Stimulated activated CD4-positive, alpha-beta T cell treated with anti-CD3 and anti-CD28 coated beads, Interleukin-1b, Interleukin-23, amount 100 ng/mL, for 1 hour (primary cell): ENCODE results near the gene JAKMIP3.

ENCODE experiments used
- DNase-seq, 2 donors: peaks; one replicate each; pipeline ENCODE4 v3.0.0-alpha.2; 2020; ENCODE audit warnings: low read depth in 2 of 2

Gene JAKMIP3

GRCh38 chr10:132098539-132099388, 33.0 kb downstream of the JAKMIP3 start:
- no peak for DNase-seq

GRCh38 chr10:132099389-132100090, 33.8 kb downstream of the JAKMIP3 start:
- DNase-seq: no peak

- no peak for DNase-seq
These were observed 34.3 kb downstream of the JAKMIP3 start for GRCh38 chr10:132100091-132100481.

GRCh38 chr10:132100556-132101349, 35.0 kb downstream of the JAKMIP3 start:
- no peak for DNase-seq

GRCh38 chr10:132101529-132101928, 35.8 kb downstream of the JAKMIP3 start:
- no peak for DNase-seq

GRCh38 chr10:132102071-132102716, 36.4 kb downstream of the JAKMIP3 start:
- no peak for DNase-seq

- no peak for DNase-seq
These were observed 37.0 kb downstream of the JAKMIP3 start for GRCh38 chr10:132102717-132103110.

- no peak for DNase-seq
These were observed 37.6 kb downstream of the JAKMIP3 start for GRCh38 chr10:132103116-132103910.

- DNase-seq: no peak
These were observed 38.3 kb downstream of the JAKMIP3 start for GRCh38 chr10:132104062-132104461.

- no peak for DNase-seq
These were observed 38.9 kb downstream of the JAKMIP3 start for GRCh38 chr10:132104471-132105301.

- no peak for DNase-seq
These were observed 39.7 kb downstream of the JAKMIP3 start for GRCh38 chr10:132105302-132105995.

GRCh38 chr10:132106431-132106830, 40.7 kb downstream of the JAKMIP3 start:
- no peak for DNase-seq

- no peak for DNase-seq
These were observed 41.6 kb downstream of the JAKMIP3 start for GRCh38 chr10:132107186-132107948.

- DNase-seq: no peak
These were observed 42.5 kb downstream of the JAKMIP3 start for GRCh38 chr10:132107949-132108877.

- DNase-seq: no peak
These were observed 43.8 kb downstream of the JAKMIP3 start for GRCh38 chr10:132109341-132110110.

GRCh38 chr10:132110111-132110521, 44.4 kb downstream of the JAKMIP3 start:
- no peak for DNase-seq

GRCh38 chr10:132110713-132111112, 45.0 kb downstream of the JAKMIP3 start:
- DNase-seq: no peak
